Activated CD8-positive, alpha-beta T cell treated with anti-CD3 and anti-CD28 coated beads for 36 hours (primary cell): ENCODE results near the gene ACSM3. TPM values are rescaled to one million over a fixed set of nuclear protein-coding genes. Genes with fewer than 3 reads are reported as not detected.
A peak's percentile ranks its signal among the peaks of the same experiment; 100 is the strongest.

Experiments used
- ATAC-seq: fragments of 200-7000 bp; cut with Tn5 transposase; one replicate; pipeline ENCODE4 v1.10.0; 2021; ENCODE audit warnings: mild to moderate bottlenecking, moderate library complexity
- CTCF ChIA-PET: fragments of 350-600 bp; sonication (Branson Sonifier 250); formaldehyde crosslinking; loops from one replicate; lab custom pipeline; 2021; ENCODE audit warnings: antibody characterized with exemption; lab: Charles Lee
- POLR2A ChIA-PET: fragments of 350-600 bp; sonication (Branson Sonifier 250); formaldehyde crosslinking; loops from one replicate; lab custom pipeline; 2021; ENCODE audit warnings: antibody characterized with exemption; lab: Charles Lee
- DNase-seq: peaks from one replicate; pipeline ENCODE4 v3.0.0-alpha.2; 2020
- H3K27ac Mint-ChIP-seq: one replicate; pipeline ENCODE4 v1.8.0; 2021; ENCODE audit warnings: mild to moderate bottlenecking, mixed read lengths
- H3K27me3 Mint-ChIP-seq: one replicate; pipeline ENCODE4 v1.8.0; 2021; ENCODE audit warnings: mixed read lengths
- H3K36me3 Mint-ChIP-seq: one replicate; pipeline ENCODE4 v1.8.0; 2021; ENCODE audit warnings: low read depth, mixed read lengths
- H3K4me1 Mint-ChIP-seq: one replicate; pipeline ENCODE4 v1.8.0; 2021; ENCODE audit warnings: low read depth, mixed read lengths
- H3K4me3 Mint-ChIP-seq: one replicate; pipeline ENCODE4 v1.8.0; 2021; ENCODE audit warnings: mild to moderate bottlenecking, moderate library complexity, mixed read lengths
- H3K9me3 Mint-ChIP-seq: one replicate; pipeline ENCODE4 v1.8.0; 2021; ENCODE audit warnings: mixed read lengths
- intact Hi-C: fragments of 100-400 bp; cut with micrococcal nuclease; formaldehyde crosslinking; loops from one replicate; pipeline ENCODE4 v1.10.0; 2022
- total RNA-seq, 2 experiments: library from RNA; stranded (reverse); gene quantifications; one replicate each; pipeline ENCODE4 v1.2.3, GENCODE V29; 2021
- TF ChIP-seq, protein P1 (sequence below): fragments of 200-600 bp; IDR thresholded peaks from one replicate; pipeline ENCODE4 v1.8.0; 2022; ENCODE audit warnings: antibody characterized with exemption, mild to moderate bottlenecking

Gene ACSM3
- total RNA-seq, 2 experiments from 2014 or later: 16.1 to 16.6 TPM

DNA sequence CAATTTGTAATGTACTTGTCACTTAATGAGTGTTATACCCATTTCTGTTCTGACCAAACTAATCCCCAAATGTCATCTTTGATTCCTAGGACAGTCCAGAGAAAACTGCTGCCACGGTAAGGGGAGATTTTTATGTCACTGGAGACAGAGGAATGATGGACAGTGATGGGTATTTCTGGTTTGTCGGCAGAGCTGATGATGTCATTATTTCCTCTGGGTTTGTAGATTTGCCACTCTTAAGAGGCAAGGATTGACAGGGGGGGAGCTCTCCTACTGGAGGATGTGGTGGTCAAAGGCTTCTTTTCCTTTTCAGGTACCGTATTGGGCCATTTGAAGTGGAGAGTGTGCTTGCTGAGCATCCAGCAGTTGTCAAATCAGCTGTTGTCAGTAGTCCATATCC, 34.7 kb upstream of the ACSM3 start:
- H3K9me3 Mint-ChIP-seq: no peaks in the 10 kb centered on the region
- POLR2A ChIA-PET: no interaction called here
- CTCF ChIA-PET: no interaction called here

DNA sequence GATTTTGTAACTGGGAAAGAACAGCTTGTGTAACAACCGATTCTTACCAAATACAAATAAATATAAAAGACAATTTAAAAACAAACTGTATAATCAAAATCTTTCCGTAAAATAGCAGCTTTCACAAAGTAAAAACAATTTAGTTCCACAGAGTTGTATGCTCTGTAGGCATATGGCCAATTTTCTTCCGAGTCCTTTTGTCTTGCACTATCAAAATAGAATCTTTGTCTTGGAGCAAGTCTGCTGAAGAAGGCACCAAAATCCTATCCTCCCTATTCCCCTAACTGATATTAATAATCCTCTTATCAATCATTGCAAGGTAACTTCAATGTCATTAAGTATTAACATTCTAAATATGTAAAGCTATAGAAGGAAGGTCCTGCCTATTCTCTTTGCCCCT, 29.8 kb upstream of the ACSM3 start:
- H3K9me3 Mint-ChIP-seq: no peaks in the 10 kb centered on the region
- peaks cover 27% of the 10 kb centered on the region for H3K36me3 Mint-ChIP-seq
- ChIA-PET CTCF (interaction anchor here (0.7 to 1.5 kb wide), 3 partner anchors 7 to 25 kb away, joined by 3 to 4 read pairs (median 3); no protein-coding TSS in a partner anchor), POLR2A (interaction anchor here (0.6 kb wide), 1 partner anchor 149 kb away, joined by 4 read pairs; no protein-coding TSS in a partner anchor)
- intact Hi-C loops: no loop called here
- H3K4me3 Mint-ChIP-seq: no peak overlapping the region
- peak overlapping the region; percentile 65 for H3K27ac Mint-ChIP-seq
- ATAC-seq (no peak), DNase-seq (no peak)
- TF ChIP-seq, protein P1, sequence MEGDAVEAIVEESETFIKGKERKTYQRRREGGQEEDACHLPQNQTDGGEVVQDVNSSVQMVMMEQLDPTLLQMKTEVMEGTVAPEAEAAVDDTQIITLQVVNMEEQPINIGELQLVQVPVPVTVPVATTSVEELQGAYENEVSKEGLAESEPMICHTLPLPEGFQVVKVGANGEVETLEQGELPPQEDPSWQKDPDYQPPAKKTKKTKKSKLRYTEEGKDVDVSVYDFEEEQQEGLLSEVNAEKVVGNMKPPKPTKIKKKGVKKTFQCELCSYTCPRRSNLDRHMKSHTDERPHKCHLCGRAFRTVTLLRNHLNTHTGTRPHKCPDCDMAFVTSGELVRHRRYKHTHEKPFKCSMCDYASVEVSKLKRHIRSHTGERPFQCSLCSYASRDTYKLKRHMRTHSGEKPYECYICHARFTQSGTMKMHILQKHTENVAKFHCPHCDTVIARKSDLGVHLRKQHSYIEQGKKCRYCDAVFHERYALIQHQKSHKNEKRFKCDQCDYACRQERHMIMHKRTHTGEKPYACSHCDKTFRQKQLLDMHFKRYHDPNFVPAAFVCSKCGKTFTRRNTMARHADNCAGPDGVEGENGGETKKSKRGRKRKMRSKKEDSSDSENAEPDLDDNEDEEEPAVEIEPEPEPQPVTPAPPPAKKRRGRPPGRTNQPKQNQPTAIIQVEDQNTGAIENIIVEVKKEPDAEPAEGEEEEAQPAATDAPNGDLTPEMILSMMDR: no peak
- H3K27me3 Mint-ChIP-seq: no peaks in the 10 kb centered on the region
- H3K4me1 Mint-ChIP-seq: peaks cover 26% of the 10 kb centered on the region

More for the DNA sequence above, 34.7 kb upstream of the ACSM3 start:
- H3K4me3 Mint-ChIP-seq: no peak overlapping the region
- no peak overlapping the region for H3K27ac Mint-ChIP-seq
- ATAC-seq: no peak
- TF ChIP-seq, protein P1: no peak
- H3K4me1 Mint-ChIP-seq: no peaks in the 10 kb centered on the region
- DNase-seq: no peak
- intact Hi-C loops: no loop called here
- H3K27me3 Mint-ChIP-seq: no peaks in the 10 kb centered on the region
- no peaks in the 10 kb centered on the region for H3K36me3 Mint-ChIP-seq

DNA sequence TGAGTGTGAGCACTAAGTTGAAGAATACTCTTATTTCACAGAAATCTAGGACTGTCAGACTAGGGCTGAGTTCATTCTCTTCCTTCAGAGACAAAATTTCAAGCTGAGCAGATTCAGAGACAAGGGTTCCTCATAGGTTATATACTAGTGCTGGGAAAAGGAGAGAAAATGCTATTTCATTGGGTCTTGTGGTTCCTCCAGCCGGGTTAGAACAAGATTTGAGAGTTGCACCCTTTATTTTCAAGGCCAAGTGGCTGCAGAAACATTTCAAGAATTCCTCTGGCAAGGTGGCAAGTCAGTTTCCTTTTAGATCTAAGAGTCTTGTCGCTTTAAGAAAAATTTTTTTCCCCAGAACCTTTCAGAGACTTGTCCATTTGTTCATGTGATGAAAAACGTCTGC, 29.0 kb upstream of the ACSM3 start:
- Mint-ChIP-seq H3K27ac (peak overlapping the region; percentile 72), H3K27me3 (no peaks in the 10 kb centered on the region), H3K9me3 (no peaks in the 10 kb centered on the region), H3K4me1 (peaks cover 28% of the 10 kb centered on the region), H3K36me3 (peaks cover 27% of the 10 kb centered on the region), H3K4me3 (no peak overlapping the region)
- intact Hi-C loops: no loop called here
- POLR2A ChIA-PET: no interaction called here
- ATAC-seq (no peak), DNase-seq (no peak)
- TF ChIP-seq, protein P1: no peak
- CTCF ChIA-PET: interaction anchor here (0.7 to 1.4 kb wide), 3 partner anchors 12 to 29 kb away, joined by 3 to 4 read pairs (median 3); partner anchors contain the start of gene ACSM3

DNA sequence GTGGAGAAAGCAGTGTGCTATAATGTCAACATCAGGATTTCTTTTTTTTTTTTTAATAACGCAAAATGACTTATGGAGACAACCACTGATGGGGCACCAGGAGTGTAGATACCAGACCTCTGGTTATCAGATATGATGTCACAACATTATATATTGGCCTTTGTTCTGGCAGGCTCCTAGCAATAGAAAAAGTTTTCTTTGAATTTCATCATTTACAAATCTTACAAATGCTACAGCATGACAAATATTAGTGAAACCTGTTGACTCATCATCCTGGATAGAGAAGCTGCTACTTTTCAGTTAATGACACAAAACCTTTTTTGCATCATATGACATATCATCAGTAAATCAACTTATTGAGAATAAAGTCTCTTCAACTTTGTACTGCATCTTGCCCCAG, 28.3 kb upstream of the ACSM3 start:
- CTCF ChIA-PET: interaction anchor here (1.4 kb wide), 1 partner anchor 28 kb away, joined by 3 read pairs; the partner anchor contains the start of gene ACSM3
- POLR2A ChIA-PET: no interaction called here
- DNase-seq: no peak
- Mint-ChIP-seq H3K36me3 (peaks cover 30% of the 10 kb centered on the region), H3K9me3 (no peaks in the 10 kb centered on the region), H3K27me3 (no peaks in the 10 kb centered on the region), H3K4me1 (peaks cover 35% of the 10 kb centered on the region), H3K4me3 (no peak overlapping the region), H3K27ac (peak overlapping the region; percentile 72)
- TF ChIP-seq, protein P1: no peak
- intact Hi-C loops: no loop called here
- peak; percentile 62 for ATAC-seq

DNA sequence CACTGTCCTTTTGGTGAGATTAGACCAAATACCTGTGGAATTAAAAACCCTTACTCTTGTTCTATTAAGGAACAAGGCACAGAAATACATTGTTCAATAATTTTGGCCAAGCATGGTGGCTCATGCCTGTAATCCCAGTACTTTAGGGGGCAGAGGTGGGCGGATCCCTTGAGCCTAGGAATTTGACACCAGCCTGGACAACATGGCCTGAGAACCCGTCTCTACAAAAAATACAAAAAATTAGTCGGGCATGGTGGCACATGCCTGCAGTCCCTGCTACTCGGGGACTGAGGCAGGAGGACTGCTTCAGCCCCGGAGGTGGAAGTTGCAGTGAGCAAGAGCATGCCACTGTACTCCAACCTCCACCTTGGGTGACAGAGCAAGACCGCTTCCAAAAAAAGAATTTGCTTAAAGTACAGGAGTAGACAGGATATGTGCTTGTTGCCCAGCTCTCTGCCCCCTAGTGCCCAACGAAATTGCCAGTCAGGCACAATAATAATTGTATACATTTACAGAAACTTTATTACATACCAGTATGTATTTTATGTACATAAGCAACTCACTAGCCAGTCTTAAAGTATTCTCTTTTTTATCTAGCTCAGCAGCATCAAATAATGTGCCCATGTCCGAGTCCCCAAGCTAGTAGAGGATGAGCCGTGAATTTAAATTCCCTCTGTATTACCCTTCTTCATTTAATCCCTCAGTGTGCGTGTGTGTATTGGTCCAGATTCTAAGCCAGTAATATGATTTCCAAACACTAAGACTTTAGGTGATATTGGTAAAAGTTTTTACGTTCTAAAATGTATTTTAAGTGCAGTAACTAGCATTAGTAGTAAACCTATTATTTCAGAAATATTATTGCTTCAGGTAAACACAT, 23.6 kb upstream of the ACSM3 start:
- H3K9me3 Mint-ChIP-seq: no peaks in the 10 kb centered on the region
- H3K36me3 Mint-ChIP-seq: peaks cover 28% of the 10 kb centered on the region
- intact Hi-C loops: no loop called here
- H3K4me3 Mint-ChIP-seq: peak overlapping the region; percentile 95
- no peaks in the 10 kb centered on the region for H3K27me3 Mint-ChIP-seq
- CTCF ChIA-PET: interaction anchor here (0.9 to 1.5 kb wide), 4 partner anchors 19 to 66 kb away, joined by 3 to 4 read pairs (median 4); partner anchors contain the start of genes ERI2 and REXO5
- DNase-seq (peak; percentile 48), ATAC-seq (no peak)
- POLR2A ChIA-PET: interaction anchor here (1.3 to 1.4 kb wide), 2 partner anchors 7 to 14 kb away, joined by 4 read pairs; no protein-coding TSS in a partner anchor
- TF ChIP-seq, protein P1: peak; percentile 61
- H3K4me1 Mint-ChIP-seq: peaks cover 40% of the 10 kb centered on the region
- H3K27ac Mint-ChIP-seq: peak overlapping the region; percentile 97
